ENCODE data around the gene PEX14. TPM values are rescaled to one million over a fixed set of nuclear protein-coding genes. Genes with fewer than 3 reads are reported as not detected.

The PEX14 gene
- total RNA-seq, 1 donor from 2014 or later = 17.4 TPM

DNA sequence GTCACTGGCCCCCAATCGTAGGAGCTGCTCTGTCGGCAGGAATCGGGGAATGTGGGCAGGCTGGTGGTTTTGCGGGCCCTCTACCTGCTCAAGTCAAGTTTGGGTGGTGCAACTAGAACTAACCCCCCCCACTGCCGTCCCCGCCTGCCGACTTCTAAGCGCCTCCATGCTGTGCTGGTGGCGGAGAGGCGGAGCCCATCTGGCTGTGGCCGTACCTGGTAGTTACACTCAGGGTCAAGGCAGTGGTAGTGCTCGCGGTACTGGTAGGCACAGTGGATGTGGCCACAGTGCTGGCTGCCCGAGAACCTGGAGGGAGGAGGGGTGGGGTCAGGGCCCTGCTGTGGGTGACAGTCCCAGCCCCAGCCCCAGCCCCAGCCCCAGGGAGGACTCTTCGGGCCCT, 181.7 kb downstream of the PEX14 start:
- no peaks in the 10 kb centered on the region for H3K4me1 Mint-ChIP-seq (ENCODE audit: low read depth)
- H3K36me3 Mint-ChIP-seq (ENCODE audit: low read depth) = no peaks in the 10 kb centered on the region
- no peaks in the 10 kb centered on the region for H3K9me3 Mint-ChIP-seq (ENCODE audit: low read depth)
- no peaks in the 10 kb centered on the region for H3K27me3 Mint-ChIP-seq (ENCODE audit: low read depth)
- H3K4me3 Mint-ChIP-seq (ENCODE audit: unreplicated experiment) = no peak overlapping the region
- TF ChIP-seq, protein P1, sequence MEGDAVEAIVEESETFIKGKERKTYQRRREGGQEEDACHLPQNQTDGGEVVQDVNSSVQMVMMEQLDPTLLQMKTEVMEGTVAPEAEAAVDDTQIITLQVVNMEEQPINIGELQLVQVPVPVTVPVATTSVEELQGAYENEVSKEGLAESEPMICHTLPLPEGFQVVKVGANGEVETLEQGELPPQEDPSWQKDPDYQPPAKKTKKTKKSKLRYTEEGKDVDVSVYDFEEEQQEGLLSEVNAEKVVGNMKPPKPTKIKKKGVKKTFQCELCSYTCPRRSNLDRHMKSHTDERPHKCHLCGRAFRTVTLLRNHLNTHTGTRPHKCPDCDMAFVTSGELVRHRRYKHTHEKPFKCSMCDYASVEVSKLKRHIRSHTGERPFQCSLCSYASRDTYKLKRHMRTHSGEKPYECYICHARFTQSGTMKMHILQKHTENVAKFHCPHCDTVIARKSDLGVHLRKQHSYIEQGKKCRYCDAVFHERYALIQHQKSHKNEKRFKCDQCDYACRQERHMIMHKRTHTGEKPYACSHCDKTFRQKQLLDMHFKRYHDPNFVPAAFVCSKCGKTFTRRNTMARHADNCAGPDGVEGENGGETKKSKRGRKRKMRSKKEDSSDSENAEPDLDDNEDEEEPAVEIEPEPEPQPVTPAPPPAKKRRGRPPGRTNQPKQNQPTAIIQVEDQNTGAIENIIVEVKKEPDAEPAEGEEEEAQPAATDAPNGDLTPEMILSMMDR (IDR thresholded peaks at IDR 0.05) = no peak
- no peak for DNase-seq (ENCODE audit: low spot score)
- no peak overlapping the region for H3K27ac Mint-ChIP-seq (ENCODE audit: unreplicated experiment)

DNA sequence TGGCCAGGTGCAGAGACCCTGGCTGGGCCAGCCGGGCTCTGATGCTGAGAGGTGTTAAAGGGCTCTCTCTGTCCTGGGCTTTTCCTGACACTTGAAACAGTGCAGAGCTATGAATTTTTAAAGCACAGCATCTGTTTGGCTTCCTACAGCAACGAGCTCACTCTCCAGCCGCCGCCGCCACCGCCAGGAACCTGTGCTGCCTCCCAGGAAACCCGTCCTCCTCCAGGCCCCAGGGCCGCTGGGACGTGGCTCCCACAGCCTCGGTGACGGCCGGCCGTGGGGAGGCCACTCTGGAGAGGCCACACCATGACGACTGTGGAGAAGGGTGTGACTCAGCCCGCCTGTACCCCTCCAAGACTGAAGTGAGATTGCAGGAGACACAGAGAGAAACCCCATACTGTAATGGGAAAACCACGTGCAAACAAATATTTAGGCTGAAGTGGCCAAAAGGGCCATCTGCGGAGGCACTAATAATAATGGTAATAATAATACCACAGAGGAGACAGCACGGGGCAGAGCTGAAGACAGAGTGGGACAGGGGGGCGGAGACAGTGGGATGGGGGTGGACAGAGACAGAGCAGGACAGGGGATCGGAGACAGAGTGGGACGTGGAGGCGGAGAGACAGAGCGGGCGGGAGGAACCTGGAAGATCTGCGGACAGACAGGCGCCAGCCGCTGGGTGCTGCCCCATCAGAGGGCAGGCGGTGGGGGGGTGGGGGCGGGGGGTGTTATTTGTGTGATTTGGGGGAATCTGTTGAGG, 182.5 kb downstream of the PEX14 start:
- no peak overlapping the region for H3K27ac Mint-ChIP-seq (ENCODE audit: unreplicated experiment)
- TF ChIP-seq, protein P1 (IDR thresholded peaks at IDR 0.05) = no peak
- DNase-seq (ENCODE audit: low spot score) = no peak
- no peaks in the 10 kb centered on the region for H3K9me3 Mint-ChIP-seq (ENCODE audit: low read depth)
- H3K36me3 Mint-ChIP-seq (ENCODE audit: low read depth) = no peaks in the 10 kb centered on the region
- H3K4me3 Mint-ChIP-seq (ENCODE audit: unreplicated experiment) = no peak overlapping the region
- no peaks in the 10 kb centered on the region for H3K4me1 Mint-ChIP-seq (ENCODE audit: low read depth)
- no peaks in the 10 kb centered on the region for H3K27me3 Mint-ChIP-seq (ENCODE audit: low read depth)

DNA sequence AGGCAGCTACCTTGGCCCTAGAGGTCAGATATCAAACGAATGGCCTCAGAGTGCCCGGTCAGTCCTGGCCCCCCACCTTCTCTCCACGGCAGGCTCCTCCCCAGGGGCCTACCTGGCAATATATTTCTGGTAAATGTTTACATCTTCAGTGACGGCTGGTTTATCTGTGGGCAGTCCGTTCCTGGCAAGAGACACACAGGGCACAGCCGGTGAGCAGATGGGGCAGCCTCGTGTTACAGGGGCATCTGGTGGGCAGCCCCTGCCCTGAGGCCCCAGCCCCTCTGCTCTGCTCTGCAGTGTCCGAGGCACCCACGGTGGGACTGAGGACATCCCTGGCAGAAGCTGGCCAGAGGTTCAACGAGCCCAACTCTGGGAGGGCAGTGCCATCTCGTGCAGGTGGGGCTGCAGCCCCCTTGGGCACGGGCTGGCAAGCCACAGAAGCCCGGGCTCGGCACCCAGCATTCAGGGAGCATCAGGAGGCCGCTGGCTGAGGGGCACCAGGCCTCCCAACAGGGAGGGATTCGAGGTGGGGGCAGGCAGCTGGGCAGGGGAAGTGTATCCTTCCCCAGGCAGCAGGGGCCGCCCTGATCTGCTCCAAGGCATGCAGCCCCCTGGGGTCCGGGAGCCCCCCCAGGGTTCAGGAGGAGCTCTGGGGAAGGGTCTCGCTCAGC, 183.8 kb downstream of the PEX14 start:
- TF ChIP-seq, protein P1 (IDR thresholded peaks at IDR 0.05) = no peak
- peaks cover 3% of the 10 kb centered on the region for H3K4me1 Mint-ChIP-seq (ENCODE audit: low read depth)
- DNase-seq (ENCODE audit: low spot score) = no peak
- no peaks in the 10 kb centered on the region for H3K9me3 Mint-ChIP-seq (ENCODE audit: low read depth)
- H3K4me3 Mint-ChIP-seq (ENCODE audit: unreplicated experiment) = no peak overlapping the region
- no peak overlapping the region for H3K27ac Mint-ChIP-seq (ENCODE audit: unreplicated experiment)
- no peaks in the 10 kb centered on the region for H3K36me3 Mint-ChIP-seq (ENCODE audit: low read depth)
- no peaks in the 10 kb centered on the region for H3K27me3 Mint-ChIP-seq (ENCODE audit: low read depth)

DNA sequence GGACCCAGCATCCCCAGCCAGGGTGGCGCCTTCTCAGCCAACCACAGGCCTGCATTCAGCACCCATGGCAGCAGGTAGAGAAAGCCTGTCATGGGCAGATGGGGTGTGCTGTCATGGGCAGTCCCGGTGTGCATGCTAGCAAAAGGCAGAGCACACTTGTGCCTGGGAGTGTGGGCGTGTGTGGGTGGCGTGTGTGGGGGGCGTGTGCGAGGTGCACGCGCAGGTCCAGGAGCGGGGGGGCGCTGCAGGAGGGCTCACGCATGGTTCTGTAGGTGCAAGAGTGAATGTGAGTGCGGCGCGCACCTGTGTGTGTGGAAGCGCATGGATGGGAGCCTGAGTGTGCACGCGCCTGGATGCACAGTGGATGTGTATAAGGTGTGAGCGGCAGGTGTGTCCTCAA, 184.5 kb downstream of the PEX14 start:
- H3K9me3 Mint-ChIP-seq (ENCODE audit: low read depth) = no peaks in the 10 kb centered on the region
- H3K4me1 Mint-ChIP-seq (ENCODE audit: low read depth) = peaks cover 5% of the 10 kb centered on the region
- no peaks in the 10 kb centered on the region for H3K27me3 Mint-ChIP-seq (ENCODE audit: low read depth)
- TF ChIP-seq, protein P1 (IDR thresholded peaks at IDR 0.05) = no peak
- no peak for DNase-seq (ENCODE audit: low spot score)
- no peaks in the 10 kb centered on the region for H3K36me3 Mint-ChIP-seq (ENCODE audit: low read depth)
- no peak overlapping the region for H3K4me3 Mint-ChIP-seq (ENCODE audit: unreplicated experiment)
- no peak overlapping the region for H3K27ac Mint-ChIP-seq (ENCODE audit: unreplicated experiment)

DNA sequence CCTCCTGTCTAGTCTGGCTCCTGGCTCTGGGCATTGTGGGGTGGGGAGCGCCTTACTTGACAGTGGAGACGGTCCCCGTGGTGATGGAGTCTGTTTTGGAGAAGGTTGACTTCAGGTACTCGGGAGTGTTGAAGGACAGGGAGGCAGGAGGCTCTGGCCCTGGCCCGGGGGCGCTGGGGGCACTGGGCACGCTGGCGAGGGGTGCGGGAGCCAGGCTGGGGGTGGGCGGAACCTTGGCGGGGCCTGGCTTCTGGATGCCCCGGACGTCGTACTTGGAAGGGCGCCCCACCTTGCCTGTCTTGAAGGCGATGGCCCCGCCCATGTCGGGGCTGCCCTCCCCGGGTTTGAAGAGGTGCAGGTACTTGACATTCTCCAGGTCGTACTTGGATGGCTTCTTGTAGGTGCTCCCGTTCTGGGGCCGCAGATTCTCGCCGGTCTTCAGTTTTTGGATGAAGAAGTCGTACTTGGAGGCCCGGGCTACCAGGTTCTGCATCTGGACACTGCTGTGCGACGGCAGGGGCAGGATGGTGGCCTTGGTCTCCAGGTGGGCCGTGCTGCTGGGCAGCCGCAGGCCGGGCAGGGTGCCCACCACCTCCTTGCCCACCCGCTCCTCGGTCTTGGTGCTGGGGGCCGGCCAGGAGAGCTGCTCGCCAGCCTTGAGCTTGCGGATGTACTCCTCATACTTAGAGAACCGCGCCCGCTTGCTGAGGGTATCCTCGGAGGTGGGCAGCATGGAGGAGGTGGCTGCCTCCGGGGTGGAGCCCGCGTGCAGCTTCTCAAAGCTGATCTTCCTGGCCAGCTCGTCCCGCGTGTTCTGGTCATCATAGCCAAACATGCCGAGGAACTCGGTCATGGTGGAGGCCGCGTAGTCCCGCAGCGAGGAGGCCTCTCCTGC, 185.1 kb downstream of the PEX14 start:
- Mint-ChIP-seq H3K27me3 (ENCODE audit: low read depth) (no peaks in the 10 kb centered on the region), H3K36me3 (ENCODE audit: low read depth) (no peaks in the 10 kb centered on the region), H3K4me3 (ENCODE audit: unreplicated experiment) (no peak overlapping the region), H3K4me1 (ENCODE audit: low read depth) (peaks cover 5% of the 10 kb centered on the region), H3K9me3 (ENCODE audit: low read depth) (no peaks in the 10 kb centered on the region), H3K27ac (ENCODE audit: unreplicated experiment) (no peak overlapping the region)
- TF ChIP-seq, protein P1 (IDR thresholded peaks at IDR 0.05) = no peak
- no peak for DNase-seq (ENCODE audit: low spot score)

Data from chondrocyte (in vitro differentiated cells).